Measurements from ENCODE around the gene HSD3B2.

- TF ChIP-seq POLR2A (IDR thresholded peaks at IDR 0.05) (no peak), EP300 (IDR thresholded peaks at IDR 0.05) (no peak), POLR2AphosphoS5 (IDR thresholded peaks at IDR 0.05) (no peak), CTCF (IDR thresholded peaks at IDR 0.05) (no peak)
These were observed 52.3 kb downstream of the HSD3B2 start for GRCh38 chr1:119467219-119467618.

All from sigmoid colon (tissue), 4 donors.